Fibroblast of lung (primary cell): ENCODE data around the gene RPAIN. TPM values are rescaled to one million over a fixed set of nuclear protein-coding genes. Genes with fewer than 3 reads are reported as not detected.

ENCODE experiments used
- DNase-seq, 2 donors: peaks; one replicate each; pipeline versions ENCODE4 v3.0.0 to v3.0.0-alpha.2; 2010; ENCODE audit warnings: low read depth in 2 of 2
- H2AFZ ChIP-seq: 2 replicates; pipeline ENCODE4 v1.5.1; 2012; ENCODE audit warnings: low read length, control low read depth, inconsistent platforms
- H3K27ac ChIP-seq: 2 replicates; pipeline ENCODE4 v1.5.1; 2011; ENCODE audit warnings: low read length, control low read depth; ENCODE audit not compliant: insufficient read depth
- H3K27me3 ChIP-seq: 2 replicates; pipeline ENCODE4 v1.5.1; 2011; ENCODE audit warnings: mild to moderate bottlenecking, low read length; ENCODE audit not compliant: control insufficient read depth, insufficient read depth
- H3K36me3 ChIP-seq: 2 replicates; pipeline ENCODE4 v1.5.1; 2011; ENCODE audit warnings: low read length; ENCODE audit not compliant: control insufficient read depth, insufficient read depth
- H3K4me1 ChIP-seq: 2 replicates; pipeline ENCODE4 v1.5.1; 2011; ENCODE audit warnings: low read length; ENCODE audit not compliant: control insufficient read depth, insufficient read depth; ENCODE audit errors: extremely low read depth
- H3K4me2 ChIP-seq: 2 replicates; pipeline ENCODE4 v1.5.1; 2011; ENCODE audit warnings: low read length, control low read depth; ENCODE audit not compliant: insufficient read depth; ENCODE audit errors: extremely low read depth
- H3K4me3 ChIP-seq, 4 experiments: fragments of 200-600 bp in 1 of 4; sonication (generic) in 1 of 4; replicated peaks in 1 of 4; 2 replicates each; pipeline ENCODE4 v1.5.1; 2011 to 2016; ENCODE audit warnings: low read length in 4 of 4, low read depth in 3 of 4, mild to moderate bottlenecking in 3 of 4, control low read depth in 2 of 4, inconsistent platforms in 1 of 4, mixed read lengths in 1 of 4; ENCODE audit not compliant: insufficient read depth in 1 of 4; ENCODE audit errors: control extremely low read depth in 1 of 4
- H3K79me2 ChIP-seq: 2 replicates; pipeline ENCODE4 v1.5.1; 2012; ENCODE audit warnings: mild to moderate bottlenecking, low read length, inconsistent platforms; ENCODE audit not compliant: control insufficient read depth, insufficient read depth
- H3K9ac ChIP-seq: 2 replicates; pipeline ENCODE4 v1.5.1; 2011; ENCODE audit warnings: mild to moderate bottlenecking, low read length, control low read depth; ENCODE audit not compliant: insufficient read depth
- H3K9me3 ChIP-seq: 2 replicates; pipeline ENCODE4 v1.5.1; 2012; ENCODE audit warnings: low read depth, low read length; ENCODE audit not compliant: control insufficient read depth, insufficient read depth
- H4K20me1 ChIP-seq: 2 replicates; pipeline ENCODE4 v1.5.1; 2011; ENCODE audit warnings: low read length; ENCODE audit not compliant: control insufficient read depth, insufficient read depth; ENCODE audit errors: extremely low read depth
- CTCF ChIP-seq, 2 donors: IDR thresholded peaks in 1 of 2; conservative IDR thresholded peaks in 1 of 2; 1 replicate in 1 of 2; 2 replicates in 1 of 2; pipeline ENCODE4 v1.5.1; 2011 to 2012; ENCODE audit warnings: low read length in 2 of 2, control low read depth in 1 of 2, inconsistent platforms in 1 of 2, low read depth in 1 of 2, mild to moderate bottlenecking in 1 of 2
- EZH2 ChIP-seq: IDR thresholded peaks from 2 replicates; pipeline ENCODE4 v1.5.1; 2012; ENCODE audit warnings: low read length, control low read depth, mild to moderate bottlenecking; ENCODE audit errors: missing control alignments
- polyA plus RNA-seq, 2 donors: library from polyadenylated mRNA; depleted of rRNA in 1 of 2; stranded (reverse) in 1 of 2; unstranded in 1 of 2; fragments of >200 nt; gene quantifications; 2 replicates each; pipeline ENCODE4 v1.2.1, GENCODE V29; 2011 to 2012; ENCODE audit warnings: missing spikeins in 1 of 2
- total RNA-seq: library from RNA; depleted of rRNA; stranded (reverse); fragments of >200 nt; gene quantifications from 2 replicates; pipeline ENCODE4 v1.2.1, GENCODE V29; 2014

The RPAIN gene
- total and polyA plus RNA-seq, 2 donors (not counting 1 experiment from before 2014, with no cell fraction given): 21.4 to 53.3 TPM

GRCh38 chr17:5381542-5381941 is 38.4 kb upstream of the RPAIN start:
- peaks cover 20% of the 10 kb centered on the region for H3K36me3 ChIP-seq
- no peak overlapping the region for H3K9ac ChIP-seq
- no peaks in the 10 kb centered on the region for H3K27me3 ChIP-seq
- no peak overlapping the region for H3K4me3 ChIP-seq
- no peak overlapping the region for H3K4me2 ChIP-seq
- H3K9me3 ChIP-seq: no peaks in the 10 kb centered on the region
- H2AFZ ChIP-seq: no peak overlapping the region
- peak; percentile 24 to 64 for DNase-seq
- H4K20me1 ChIP-seq: no peaks in the 10 kb centered on the region
- no peak overlapping the region for H3K27ac ChIP-seq
- no peaks in the 10 kb centered on the region for H3K79me2 ChIP-seq
- TF ChIP-seq CTCF (conservative IDR thresholded peaks at IDR 0.05 in 1 of 2, IDR thresholded peaks at IDR 0.05 in 1 of 2; ENCODE audit: low read depth in 1 of 2, low read length in 2 of 2) (no peak), EZH2 (no peak)
- H3K4me1 ChIP-seq: no peaks in the 10 kb centered on the region

- peaks cover 10% of the 10 kb centered on the region for H3K36me3 ChIP-seq
- DNase-seq: peak in 1 of 2 donors; percentile 21
These were observed 28.3 kb upstream of the RPAIN start for GRCh38 chr17:5391678-5392077.

GRCh38 chr17:5396612-5397011 is 23.4 kb upstream of the RPAIN start:
- Histone ChIP-seq H3K36me3 (peaks cover 7% of the 10 kb centered on the region), H4K20me1 (no peaks in the 10 kb centered on the region), H2AFZ (no peak overlapping the region), H3K27ac (no peak overlapping the region), H3K9ac (no peak overlapping the region), H3K4me3 (no peak overlapping the region), H3K9me3 (no peaks in the 10 kb centered on the region), H3K4me1 (no peaks in the 10 kb centered on the region), H3K79me2 (no peaks in the 10 kb centered on the region), H3K27me3 (no peaks in the 10 kb centered on the region), H3K4me2 (no peak overlapping the region)
- peak in 1 of 2 donors; percentile 16 for DNase-seq
- TF ChIP-seq EZH2 (no peak), CTCF (conservative IDR thresholded peaks at IDR 0.05 in 1 of 2, IDR thresholded peaks at IDR 0.05 in 1 of 2; ENCODE audit: low read depth in 1 of 2, low read length in 2 of 2) (no peak)

More at GRCh38 chr17:5391678-5392077, 28.3 kb upstream of the RPAIN start:
- Histone ChIP-seq H3K79me2 (no peaks in the 10 kb centered on the region), H3K9ac (no peak overlapping the region), H3K27ac (no peak overlapping the region), H2AFZ (no peak overlapping the region), H4K20me1 (no peaks in the 10 kb centered on the region), H3K4me2 (no peak overlapping the region), H3K27me3 (no peaks in the 10 kb centered on the region), H3K4me1 (no peaks in the 10 kb centered on the region), H3K9me3 (no peaks in the 10 kb centered on the region), H3K4me3 (no peak overlapping the region)
- TF ChIP-seq EZH2 (no peak), CTCF (conservative IDR thresholded peaks at IDR 0.05 in 1 of 2, IDR thresholded peaks at IDR 0.05 in 1 of 2; ENCODE audit: low read depth in 1 of 2, low read length in 2 of 2) (no peak)
